GM10847 (cell line): ENCODE results near the gene MANBA.

ENCODE experiments used
- POLR2A ChIP-seq: IDR thresholded peaks from 2 replicates; pipeline ENCODE4 v1.6.1; 2011; ENCODE audit not compliant: insufficient read length; ENCODE audit errors: extremely low read depth

MANBA gene

DNA sequence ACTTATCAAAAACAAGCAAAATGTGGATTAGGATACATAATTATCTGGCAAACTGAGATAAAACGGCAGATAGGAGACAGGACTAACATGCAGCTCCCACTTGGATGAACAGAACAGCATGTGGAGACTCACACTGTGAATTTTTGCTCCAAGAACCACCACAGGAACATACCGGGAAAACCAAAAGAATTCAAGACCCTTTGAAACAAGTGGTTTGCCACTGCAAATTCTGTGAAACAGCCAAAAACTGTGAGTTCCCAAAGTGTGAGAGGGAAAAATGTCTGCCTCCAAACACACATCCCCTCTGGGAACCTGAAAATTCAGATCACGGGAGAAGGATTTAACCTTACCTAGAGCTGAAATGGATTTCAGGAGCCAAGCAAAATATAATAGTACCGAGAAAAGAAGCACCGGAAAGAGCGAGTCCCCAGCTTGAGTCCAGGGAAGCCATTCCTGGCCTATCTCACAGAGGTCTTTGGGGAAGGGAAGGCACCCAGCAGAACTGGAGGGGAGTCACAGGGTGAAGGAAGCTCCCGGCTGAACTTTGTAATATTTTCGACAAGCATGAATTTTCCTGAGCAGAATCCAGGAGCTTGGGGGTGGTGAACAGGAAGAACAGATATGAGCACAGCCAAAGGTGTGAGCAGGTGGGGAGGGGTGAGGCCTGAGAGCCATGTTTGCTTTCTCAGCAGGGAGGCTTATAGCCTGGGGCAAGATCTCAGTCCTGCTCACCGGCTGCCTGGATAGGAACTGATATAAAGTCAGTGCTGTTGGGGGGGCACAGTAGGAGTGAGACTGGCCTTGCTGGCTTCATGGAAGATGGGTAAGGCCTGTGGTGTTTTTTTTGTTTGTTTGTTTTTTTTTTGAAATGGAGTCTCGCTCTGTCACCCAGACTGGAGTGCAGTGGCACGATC, 23.9 kb downstream of the MANBA start:
- TF ChIP-seq POLR2A, result no peak

DNA sequence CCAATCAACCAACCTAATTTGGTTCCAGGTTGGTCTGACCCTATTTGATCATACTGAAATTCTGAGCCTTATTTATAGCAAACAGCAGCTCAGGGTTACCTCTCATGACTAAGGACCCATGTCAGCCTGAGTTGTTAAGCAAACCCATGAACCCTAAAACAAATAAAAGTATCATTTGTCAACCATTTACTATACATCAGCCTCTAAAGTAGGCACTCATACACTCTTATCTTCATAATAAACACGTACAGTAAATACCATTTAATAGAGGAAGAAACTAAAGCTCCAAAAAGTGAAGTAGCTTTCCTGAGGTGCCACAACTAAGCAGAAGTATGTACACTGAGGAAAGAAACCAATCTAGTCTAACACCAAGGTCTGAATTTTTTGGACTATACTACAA, 25.2 kb downstream of the MANBA start:
- no peak for TF ChIP-seq POLR2A

DNA sequence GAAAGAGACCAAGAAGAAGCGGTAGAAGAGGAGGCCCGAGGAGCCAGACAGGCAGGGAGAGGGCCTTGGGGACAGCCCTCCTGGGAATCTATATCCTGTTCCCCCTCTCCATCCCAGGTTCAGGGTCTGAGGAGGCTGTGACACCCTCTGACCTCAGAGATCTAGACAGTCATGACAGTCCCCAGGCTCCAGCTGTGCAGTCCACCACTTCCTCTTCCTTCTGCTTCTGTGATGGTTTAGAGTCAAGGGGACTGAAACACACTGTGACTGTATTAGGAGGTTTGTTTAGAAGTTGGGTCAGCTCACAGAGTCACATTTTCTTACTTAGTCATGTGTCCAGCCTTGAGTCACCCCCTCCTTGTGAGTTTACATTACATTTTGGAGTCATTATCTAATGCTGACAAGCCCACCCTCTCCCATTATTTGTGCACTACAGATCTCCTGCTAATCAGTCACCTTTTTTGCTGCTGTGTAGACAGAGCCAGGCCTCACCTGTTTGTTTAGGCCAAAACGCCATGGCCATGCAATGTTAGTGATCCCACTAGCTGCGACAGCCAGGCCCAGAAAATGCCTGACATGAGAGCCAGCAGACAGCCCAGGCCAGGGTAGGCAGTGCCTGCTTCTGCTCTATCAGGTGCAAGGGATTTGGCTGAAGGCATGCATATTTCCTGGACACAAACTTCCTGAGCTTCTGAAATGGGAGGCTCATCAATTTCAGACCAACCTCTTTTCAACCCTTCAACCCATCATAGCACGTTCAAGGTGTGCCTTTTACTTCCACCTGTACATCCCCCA, 26.0 kb downstream of the MANBA start:
- TF ChIP-seq POLR2A, result no peak

DNA sequence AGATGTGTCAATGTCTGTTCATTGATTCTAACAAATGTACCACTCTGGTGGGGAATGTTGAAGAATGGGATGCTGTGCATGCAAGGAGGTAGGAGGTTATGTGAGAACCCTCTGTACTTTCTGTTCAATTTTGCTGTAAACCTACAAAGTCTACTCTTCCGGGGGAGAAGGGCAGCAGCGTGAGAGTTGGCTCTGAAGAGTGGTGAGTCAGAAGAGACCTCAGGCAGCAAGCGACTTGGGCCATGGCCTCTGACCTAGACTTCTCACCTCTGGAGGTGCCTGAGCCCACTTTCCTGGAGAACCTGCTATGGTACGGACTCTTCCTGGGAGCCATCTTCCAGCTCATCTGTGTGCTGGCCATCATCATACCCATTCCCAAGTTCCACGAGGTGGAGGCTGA, 26.7 kb downstream of the MANBA start:
- TF ChIP-seq POLR2A, result no peak

DNA sequence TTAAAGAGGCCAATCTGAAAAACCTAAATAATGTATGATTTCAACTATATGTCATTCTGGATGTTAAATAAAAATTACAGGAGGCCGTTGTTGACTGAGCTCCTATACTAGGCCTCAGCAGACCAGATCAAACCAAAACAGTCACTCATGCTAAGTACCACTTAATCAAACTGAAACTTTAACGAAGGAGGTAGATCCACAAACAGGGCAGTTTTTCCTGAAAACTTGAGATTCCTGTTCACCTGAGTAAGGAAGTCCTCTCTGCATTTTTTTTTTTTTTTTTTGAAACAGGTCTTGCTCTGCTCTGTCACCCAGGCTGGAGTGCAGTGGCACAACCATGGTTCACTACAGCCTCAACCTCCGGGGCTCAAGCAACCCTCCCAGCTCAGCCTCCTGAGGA, 27.7 kb downstream of the MANBA start:
- no peak for TF ChIP-seq POLR2A

DNA sequence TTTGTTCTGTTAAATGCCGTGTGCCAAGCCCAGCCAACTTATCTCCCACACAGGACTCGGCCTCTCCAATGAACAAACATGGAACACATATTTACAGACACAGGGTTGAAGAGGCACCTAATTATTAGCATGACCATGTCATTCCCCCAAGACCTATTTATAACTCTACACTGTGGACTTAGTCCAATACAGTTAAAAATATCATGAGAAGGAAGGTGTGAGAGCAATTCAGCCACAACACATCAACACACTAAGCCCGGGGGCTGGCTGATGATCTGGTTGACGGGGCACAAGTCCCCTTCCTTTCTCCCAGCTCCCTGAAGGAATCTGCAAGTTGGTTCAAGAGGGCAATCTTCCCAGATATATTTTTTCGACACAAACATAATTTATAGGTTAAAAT, 28.1 kb downstream of the MANBA start:
- no peak for TF ChIP-seq POLR2A

DNA sequence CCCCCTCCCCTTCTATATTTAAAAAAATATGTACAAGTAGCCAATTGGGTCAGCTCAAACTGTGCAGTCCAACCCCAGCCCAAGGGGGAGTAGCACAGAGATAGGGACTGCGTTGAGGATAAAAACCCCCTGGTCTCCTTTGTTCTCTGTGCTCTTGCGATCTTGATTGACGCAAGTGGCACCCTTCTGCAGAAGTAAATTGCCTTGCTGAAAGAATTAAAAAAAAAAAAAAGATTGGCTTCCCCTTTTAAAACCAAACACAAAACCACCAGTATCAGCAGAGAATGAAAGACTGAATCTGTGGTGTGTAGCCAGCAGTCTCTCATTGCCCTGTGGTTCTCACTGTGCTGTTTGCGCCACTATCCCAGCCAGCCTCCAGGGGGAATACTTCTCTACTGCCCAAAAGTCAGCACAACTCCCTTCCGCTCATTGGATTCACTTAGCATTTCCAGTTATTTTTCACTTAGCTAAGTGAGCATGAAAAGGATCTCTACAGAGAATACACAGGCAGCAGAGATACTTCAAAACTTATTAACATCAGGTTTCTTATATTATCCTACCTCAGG, 29.7 kb downstream of the MANBA start:
- TF ChIP-seq POLR2A, result no peak

DNA sequence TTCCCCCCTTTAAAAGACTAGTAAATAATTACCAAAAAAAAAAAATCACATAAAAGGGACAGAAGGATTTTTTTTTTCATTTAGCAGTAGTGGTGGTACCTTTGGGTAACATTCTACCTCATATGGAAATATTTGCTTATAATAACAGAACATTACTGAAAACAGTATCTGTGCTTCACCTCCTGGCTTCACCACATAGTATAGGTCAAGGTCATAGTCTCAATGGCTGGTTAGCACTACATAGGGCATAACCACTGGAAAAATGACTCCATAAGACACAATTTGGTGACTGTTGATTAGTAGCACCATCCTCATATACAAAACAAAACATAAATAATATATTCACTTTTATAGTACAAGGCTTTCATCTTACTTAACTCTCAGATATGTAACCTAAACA, 34.7 kb downstream of the MANBA start:
- TF ChIP-seq POLR2A, result no peak

DNA sequence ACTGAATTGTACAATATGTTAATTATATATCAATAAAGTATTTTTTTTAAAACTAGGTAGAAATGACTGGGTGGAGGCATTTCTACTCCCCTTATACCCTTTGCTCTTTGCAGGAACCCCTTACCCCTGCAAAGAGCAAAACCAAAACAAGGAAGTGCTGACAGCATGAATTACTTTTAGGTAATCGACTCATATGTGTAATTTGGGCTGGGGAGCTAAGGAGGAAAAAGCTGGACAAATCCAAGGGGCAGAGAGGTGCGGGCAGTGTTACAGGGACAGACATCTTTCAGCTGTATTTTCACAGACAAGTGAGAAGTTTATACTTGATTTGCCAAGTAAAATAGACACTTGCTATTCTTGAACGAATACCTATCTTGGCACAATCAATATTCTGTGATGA, 35.5 kb downstream of the MANBA start:
- TF ChIP-seq POLR2A, result no peak

DNA sequence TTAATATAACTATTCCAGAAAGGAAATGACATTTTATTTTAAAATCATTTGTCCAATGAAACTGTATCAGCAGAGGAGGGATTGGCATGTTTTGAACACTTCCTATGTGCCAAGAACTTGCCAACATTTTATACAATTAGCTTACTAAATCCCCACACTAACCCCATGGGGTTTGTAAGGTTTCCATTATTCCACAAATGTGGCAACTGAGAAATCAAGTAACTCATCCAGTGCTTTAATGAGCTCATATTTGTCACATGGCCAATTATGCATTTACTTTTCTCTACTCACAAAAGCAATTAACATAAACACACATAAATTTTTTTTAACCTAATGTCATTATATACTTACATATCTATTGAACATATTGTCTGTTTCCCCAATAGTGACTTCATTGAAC, 37.3 kb downstream of the MANBA start:
- no peak for TF ChIP-seq POLR2A

DNA sequence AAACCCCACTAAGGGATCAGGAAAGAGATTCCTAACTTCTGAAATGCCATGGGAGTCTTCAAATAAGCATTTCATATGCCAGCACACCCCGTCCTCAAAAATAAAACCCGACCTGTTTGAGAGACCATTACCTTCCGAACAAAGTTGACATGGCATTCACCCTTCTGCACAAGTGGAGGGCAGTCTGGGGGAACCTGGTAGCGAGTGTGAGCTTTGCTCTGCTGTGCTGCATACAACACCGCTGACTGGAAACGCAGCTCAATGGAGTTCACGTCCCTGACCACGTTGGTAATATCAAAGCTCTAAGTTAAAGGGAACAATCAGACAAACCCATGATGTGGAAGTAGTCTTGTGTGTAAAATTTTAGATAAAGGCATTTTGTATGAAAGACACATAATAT, 38.0 kb downstream of the MANBA start:
- no peak for TF ChIP-seq POLR2A

DNA sequence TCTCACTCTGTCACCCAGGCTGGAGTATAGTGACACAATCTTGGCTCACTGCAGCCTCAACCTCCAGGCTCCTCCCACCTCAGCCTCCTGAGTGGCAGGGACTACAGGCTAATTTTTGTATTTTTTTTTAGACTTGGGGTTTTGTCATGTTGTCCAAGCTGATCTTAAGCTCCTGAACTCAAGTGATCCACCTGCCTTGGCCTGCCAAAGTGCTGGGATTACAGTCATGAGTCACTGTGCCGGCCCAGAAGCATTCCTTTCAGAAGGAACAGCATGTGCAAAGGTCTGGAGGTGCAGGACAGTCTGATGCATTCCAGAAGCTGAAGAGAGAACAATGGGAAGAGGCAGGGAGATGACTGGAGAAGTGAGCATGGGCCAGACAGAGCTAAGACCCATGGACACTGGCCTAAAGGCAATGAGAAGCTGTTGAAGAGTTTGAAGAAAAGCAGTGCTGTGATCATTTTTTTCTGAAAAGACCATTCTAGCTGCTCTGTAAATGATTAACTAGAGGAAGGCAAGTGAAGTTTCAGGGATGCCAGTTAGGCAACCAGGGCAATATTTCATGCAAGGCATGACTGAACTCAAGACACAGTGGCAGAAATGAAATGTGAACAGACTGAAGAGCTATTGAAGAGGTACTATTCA, 43.2 kb downstream of the MANBA start:
- no peak for TF ChIP-seq POLR2A

DNA sequence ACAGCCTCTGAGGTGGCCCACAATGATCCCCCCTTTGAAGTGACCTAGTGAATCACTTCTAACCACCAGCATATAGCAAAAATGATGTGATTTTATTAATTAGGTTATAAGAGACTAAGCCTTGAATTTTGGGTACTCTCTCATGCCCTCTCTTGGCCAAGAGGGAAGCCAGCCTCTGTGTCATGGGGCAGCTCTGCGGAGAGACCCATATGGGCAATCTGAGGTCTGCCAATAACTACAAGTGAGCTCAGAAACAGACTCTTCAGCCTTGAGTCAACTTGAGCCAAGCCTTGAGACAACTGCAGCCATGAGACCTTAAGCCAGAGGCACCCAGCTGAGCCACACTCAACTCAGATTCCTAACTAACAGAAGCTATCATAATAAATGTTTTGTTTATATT, 45.7 kb downstream of the MANBA start:
- TF ChIP-seq POLR2A, result no peak

DNA sequence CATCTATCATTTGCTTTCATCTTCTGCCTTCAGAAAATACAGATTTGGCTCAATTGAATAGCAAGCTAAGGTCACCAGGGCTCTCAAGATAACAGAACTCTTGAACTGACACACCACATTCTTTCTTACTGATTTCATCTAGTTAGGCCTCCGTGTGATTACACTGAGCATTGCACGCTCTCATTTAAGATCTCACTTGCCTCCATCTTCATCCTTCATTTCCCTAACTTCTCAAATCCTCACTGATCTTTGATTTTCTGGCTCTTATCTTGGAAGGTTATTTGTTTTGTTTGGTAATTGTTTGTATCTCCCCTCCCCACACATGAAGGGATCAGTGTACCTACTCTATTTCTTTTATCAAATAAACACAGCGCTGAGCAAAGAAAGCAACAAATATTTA, 47.7 kb downstream of the MANBA start:
- no peak for TF ChIP-seq POLR2A

DNA sequence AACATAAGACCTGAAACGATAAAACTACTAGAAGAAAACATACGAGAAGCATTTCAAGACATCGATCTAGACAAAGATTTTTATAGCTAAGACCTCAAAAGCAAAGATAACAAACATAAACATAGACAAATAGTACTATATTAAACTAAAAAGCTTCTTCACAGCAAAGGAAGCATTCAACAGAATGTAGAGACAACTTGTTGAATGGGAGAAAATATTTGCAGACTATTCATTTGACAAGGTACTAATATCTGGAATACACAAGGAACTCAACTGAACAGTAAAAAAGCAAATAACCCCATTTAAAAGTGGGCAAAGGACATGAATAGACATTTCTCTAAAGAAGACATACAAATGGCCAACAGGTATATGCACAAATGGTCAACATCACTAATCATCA, 49.8 kb downstream of the MANBA start:
- no peak for TF ChIP-seq POLR2A
